GM23338 (cell line): ENCODE results near the gene DEFB123. TPM values are rescaled to one million over a fixed set of nuclear protein-coding genes. Genes with fewer than 3 reads are reported as not detected.

Experiments used
- ATAC-seq: fragments of 200-7000 bp; cut with Tn5 transposase; 3 replicates; pipeline ENCODE4 v1.9.1; 2020
- DNase-seq: peaks from one replicate; pipeline ENCODE4 v3.0.0-alpha.2; 2015; ENCODE audit warnings: low spot score
- H2AFZ ChIP-seq: fragments of 200-600 bp; sonication (generic); 2 replicates; pipeline ENCODE4 v1.8.0; 2016; ENCODE audit warnings: antibody characterized with exemption, mild to moderate bottlenecking, moderate library complexity
- H3F3A ChIP-seq: fragments of 200-600 bp; sonication (generic); replicated peaks from 2 replicates; pipeline ENCODE4 v1.8.0; 2017; ENCODE audit warnings: antibody characterized with exemption, mixed run types, low read depth
- H3K27ac ChIP-seq: fragments of 200-600 bp; sonication (generic); 2 replicates; pipeline ENCODE4 v1.6.1; 2016; ENCODE audit warnings: low read depth
- H3K27me3 ChIP-seq: fragments of 200-600 bp; sonication (generic); 2 replicates; pipeline ENCODE4 v1.8.0; 2016; ENCODE audit warnings: mild to moderate bottlenecking, mixed run types, moderate library complexity; ENCODE audit not compliant: insufficient read depth
- H3K36me3 ChIP-seq: fragments of 200-600 bp; sonication (generic); 2 replicates; pipeline ENCODE4 v1.8.0; 2016; ENCODE audit warnings: mild to moderate bottlenecking; ENCODE audit not compliant: insufficient read depth
- H3K4me1 ChIP-seq: fragments of 200-600 bp; sonication (generic); 2 replicates; pipeline ENCODE4 v1.8.0; 2016; ENCODE audit warnings: mild to moderate bottlenecking, moderate library complexity; ENCODE audit not compliant: insufficient read depth
- H3K4me2 ChIP-seq: fragments of 200-600 bp; sonication (generic); 2 replicates; pipeline ENCODE4 v1.7.1; 2017; ENCODE audit warnings: mixed run types
- H3K4me3 ChIP-seq: fragments of 200-600 bp; sonication (generic); 2 replicates; pipeline ENCODE4 v1.6.1; 2016; ENCODE audit warnings: mixed run types
- H3K79me2 ChIP-seq: fragments of 200-600 bp; sonication (generic); replicated peaks from 2 replicates; pipeline ENCODE4 v1.8.0; 2017; ENCODE audit warnings: mild to moderate bottlenecking; ENCODE audit not compliant: insufficient read depth
- H3K9me2 ChIP-seq: fragments of 200-600 bp; sonication (generic); 2 replicates; pipeline ENCODE4 v1.8.0; 2017; ENCODE audit not compliant: insufficient read depth
- H4K20me1 ChIP-seq: fragments of 200-600 bp; sonication (generic); replicated peaks from 2 replicates; pipeline ENCODE4 v1.8.0; 2017; ENCODE audit warnings: mild to moderate bottlenecking; ENCODE audit not compliant: insufficient read depth
- H3K27ac Mint-ChIP-seq: 2 replicates; pipeline ENCODE4 v1.8.0; 2020; ENCODE audit warnings: inconsistent platforms, mild to moderate bottlenecking, moderate library complexity, mixed read lengths
- H3K27me3 Mint-ChIP-seq: 3 replicates; pipeline ENCODE4 v1.8.0; 2022; ENCODE audit warnings: low read depth, mild to moderate bottlenecking, moderate library complexity, mixed read lengths, inconsistent platforms; ENCODE audit not compliant: insufficient read depth, poor library complexity
- H3K36me3 Mint-ChIP-seq: 3 replicates; pipeline ENCODE4 v1.8.0; 2021; ENCODE audit warnings: low read depth, mild to moderate bottlenecking, inconsistent platforms, moderate library complexity, mixed read lengths
- H3K4me1 Mint-ChIP-seq: 3 replicates; pipeline ENCODE4 v1.8.0; 2020; ENCODE audit warnings: mild to moderate bottlenecking, inconsistent platforms, mixed read lengths
- H3K4me3 Mint-ChIP-seq: 3 replicates; pipeline ENCODE4 v1.8.0; 2021; ENCODE audit warnings: moderate library complexity, mild to moderate bottlenecking, inconsistent platforms, mixed read lengths
- H3K9me3 Mint-ChIP-seq: 3 replicates; pipeline ENCODE4 v1.8.0; 2020; ENCODE audit warnings: moderate library complexity, mild to moderate bottlenecking, inconsistent platforms, mixed read lengths
- CREB1 ChIP-seq: fragments of 250-450 bp; sonication (Bioruptor Pico); IDR thresholded peaks from 2 replicates; pipeline ENCODE4 v1.5.0; 2020; ENCODE audit warnings: low read depth, mild to moderate bottlenecking, moderate library complexity
- EZH2 ChIP-seq: fragments of 200-600 bp; sonication (generic); IDR thresholded peaks from one replicate; pipeline ENCODE4 v1.8.0; 2017; ENCODE audit warnings: antibody characterized with exemption, mild to moderate bottlenecking, low read depth; ENCODE audit not compliant: unreplicated experiment
- EZH2phosphoT487 ChIP-seq: fragments of 200-600 bp; sonication (generic); IDR thresholded peaks from one replicate; pipeline ENCODE4 v1.8.1; 2018; ENCODE audit warnings: antibody characterized with exemption; ENCODE audit not compliant: unreplicated experiment
- JUNB ChIP-seq: IDR thresholded peaks from one replicate; pipeline ENCODE4 v1.6.1; 2016; ENCODE audit warnings: antibody characterized with exemption; ENCODE audit not compliant: unreplicated experiment
- NANOG ChIP-seq: IDR thresholded peaks from 2 replicates; pipeline ENCODE4 v1.6.1; 2016; ENCODE audit warnings: antibody characterized with exemption, borderline replicate concordance
- POLR2AphosphoS5 ChIP-seq: IDR thresholded peaks from 2 replicates; pipeline ENCODE4 v1.6.1; 2016; ENCODE audit warnings: antibody characterized with exemption, low read depth
- STAT1 ChIP-seq: IDR thresholded peaks from one replicate; pipeline ENCODE4 v1.6.1; 2016; ENCODE audit warnings: antibody characterized with exemption; ENCODE audit not compliant: unreplicated experiment
- ZNF114 ChIP-seq: fragments of 250-450 bp; sonication (Bioruptor Pico); IDR thresholded peaks from 2 replicates; pipeline ENCODE4 v1.5.0; 2020; ENCODE audit warnings: mild to moderate bottlenecking, moderate library complexity
- ZNF331 ChIP-seq: fragments of 250-450 bp; sonication (Bioruptor Pico); IDR thresholded peaks from 2 replicates; pipeline ENCODE4 v1.5.0; 2020; ENCODE audit warnings: low read depth, mild to moderate bottlenecking, moderate library complexity
- polyA plus RNA-seq: library from polyadenylated mRNA; unstranded; fragments of >200 nt; fragmentation: Nextera tagmentation; extraction: Ambion mirVana; gene quantifications from 2 replicates; pipeline ENCODE4 v1.2.1, GENCODE V29; 2016
- total RNA-seq: library from RNA; depleted of rRNA; stranded (reverse); fragments of >200 nt; shearing (Covaris generic); gene quantifications from 2 replicates; pipeline ENCODE4 v1.2.3, GENCODE V29; 2014
- TF ChIP-seq, protein P1 (sequence below), 2 experiments: fragments of 200-600 bp in 1 of 2; sonication (generic) in 1 of 2; conservative IDR thresholded peaks; 2 replicates each; pipeline versions ENCODE4 v1.5.1 to v1.6.1; 2016 to 2017; ENCODE audit warnings: antibody characterized with exemption in 2 of 2, low read depth in 2 of 2, mild to moderate bottlenecking in 2 of 2, moderate library complexity in 1 of 2
- TF ChIP-seq, protein P2 (sequence below): IDR thresholded peaks from 2 replicates; pipeline ENCODE4 v1.6.1; 2016; ENCODE audit warnings: antibody characterized with exemption
- TF ChIP-seq, protein P3 (sequence below): IDR thresholded peaks from one replicate; pipeline ENCODE4 v1.6.1; 2018; ENCODE audit warnings: antibody characterized with exemption; ENCODE audit not compliant: unreplicated experiment
- TF ChIP-seq, protein P4 (sequence below): fragments of 250-450 bp; sonication (Bioruptor Pico); IDR thresholded peaks from 2 replicates; pipeline ENCODE4 v1.5.0; 2020; ENCODE audit warnings: mild to moderate bottlenecking, moderate library complexity

The DEFB123 gene
- total and polyA plus RNA-seq, 2 experiments from 2014 or later, result not detected

DNA sequence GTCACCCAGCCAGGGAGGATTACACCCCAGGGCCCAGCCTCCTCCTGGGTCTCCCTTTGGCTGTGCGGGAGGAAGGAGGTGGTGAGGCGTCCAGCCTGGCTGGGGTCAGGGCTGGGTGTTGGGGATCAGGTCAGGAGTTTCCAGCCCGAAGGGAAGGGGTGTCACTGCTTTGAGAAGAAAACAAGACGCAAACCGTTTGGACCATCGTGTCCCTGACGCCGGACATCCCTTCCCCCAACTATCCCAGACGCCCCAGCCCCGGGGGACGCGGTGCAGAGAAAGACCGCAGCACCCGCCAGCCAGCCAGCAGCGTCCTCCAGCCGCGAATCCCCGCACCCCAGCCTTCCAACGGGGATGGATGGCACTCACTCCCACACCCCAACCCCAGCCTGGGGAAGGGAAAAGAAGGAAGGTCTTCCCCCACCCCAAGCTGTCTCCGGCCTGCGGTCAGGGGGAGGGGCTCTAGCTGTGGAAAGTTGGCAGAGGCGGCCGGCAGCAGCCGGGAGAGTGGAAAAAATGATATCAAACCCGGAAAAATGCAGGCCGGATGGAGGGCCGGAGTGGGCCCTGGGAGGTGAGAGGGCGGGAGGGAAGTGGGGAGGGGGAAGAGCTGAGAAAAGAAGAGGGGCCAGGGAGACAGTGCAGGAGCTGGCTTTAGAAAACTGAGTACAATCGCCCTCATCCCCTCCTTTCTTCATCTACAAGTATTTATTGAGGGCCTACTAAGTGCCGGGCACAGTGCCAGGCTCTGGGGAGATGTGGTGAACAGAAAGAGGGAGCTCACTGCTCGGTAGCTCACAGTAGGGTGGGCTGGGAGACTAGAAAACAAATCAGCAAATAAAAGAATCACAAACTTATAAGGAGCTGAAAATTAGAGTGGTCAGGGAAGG is 45.3 kb downstream of the DEFB123 start:
- peaks cover 17% of the 10 kb centered on the region for H3K4me1 ChIP-seq
- TF ChIP-seq CREB1 (no peak), EZH2 (no peak), EZH2phosphoT487 (no peak), ZNF331 (CRISPR knock-in tag) (no peak), POLR2AphosphoS5 (no peak), JUNB (no peak), ZNF114 (CRISPR knock-in tag) (no peak), NANOG (no peak), STAT1 (no peak)
- TF ChIP-seq, protein P1, sequence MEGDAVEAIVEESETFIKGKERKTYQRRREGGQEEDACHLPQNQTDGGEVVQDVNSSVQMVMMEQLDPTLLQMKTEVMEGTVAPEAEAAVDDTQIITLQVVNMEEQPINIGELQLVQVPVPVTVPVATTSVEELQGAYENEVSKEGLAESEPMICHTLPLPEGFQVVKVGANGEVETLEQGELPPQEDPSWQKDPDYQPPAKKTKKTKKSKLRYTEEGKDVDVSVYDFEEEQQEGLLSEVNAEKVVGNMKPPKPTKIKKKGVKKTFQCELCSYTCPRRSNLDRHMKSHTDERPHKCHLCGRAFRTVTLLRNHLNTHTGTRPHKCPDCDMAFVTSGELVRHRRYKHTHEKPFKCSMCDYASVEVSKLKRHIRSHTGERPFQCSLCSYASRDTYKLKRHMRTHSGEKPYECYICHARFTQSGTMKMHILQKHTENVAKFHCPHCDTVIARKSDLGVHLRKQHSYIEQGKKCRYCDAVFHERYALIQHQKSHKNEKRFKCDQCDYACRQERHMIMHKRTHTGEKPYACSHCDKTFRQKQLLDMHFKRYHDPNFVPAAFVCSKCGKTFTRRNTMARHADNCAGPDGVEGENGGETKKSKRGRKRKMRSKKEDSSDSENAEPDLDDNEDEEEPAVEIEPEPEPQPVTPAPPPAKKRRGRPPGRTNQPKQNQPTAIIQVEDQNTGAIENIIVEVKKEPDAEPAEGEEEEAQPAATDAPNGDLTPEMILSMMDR (conservative IDR thresholded peaks at IDR 0.05; ENCODE audit: low read depth in 2 of 2), result no peak
- TF ChIP-seq, protein P2, sequence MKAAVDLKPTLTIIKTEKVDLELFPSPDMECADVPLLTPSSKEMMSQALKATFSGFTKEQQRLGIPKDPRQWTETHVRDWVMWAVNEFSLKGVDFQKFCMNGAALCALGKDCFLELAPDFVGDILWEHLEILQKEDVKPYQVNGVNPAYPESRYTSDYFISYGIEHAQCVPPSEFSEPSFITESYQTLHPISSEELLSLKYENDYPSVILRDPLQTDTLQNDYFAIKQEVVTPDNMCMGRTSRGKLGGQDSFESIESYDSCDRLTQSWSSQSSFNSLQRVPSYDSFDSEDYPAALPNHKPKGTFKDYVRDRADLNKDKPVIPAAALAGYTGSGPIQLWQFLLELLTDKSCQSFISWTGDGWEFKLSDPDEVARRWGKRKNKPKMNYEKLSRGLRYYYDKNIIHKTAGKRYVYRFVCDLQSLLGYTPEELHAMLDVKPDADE, result no peak
- TF ChIP-seq, protein P3, sequence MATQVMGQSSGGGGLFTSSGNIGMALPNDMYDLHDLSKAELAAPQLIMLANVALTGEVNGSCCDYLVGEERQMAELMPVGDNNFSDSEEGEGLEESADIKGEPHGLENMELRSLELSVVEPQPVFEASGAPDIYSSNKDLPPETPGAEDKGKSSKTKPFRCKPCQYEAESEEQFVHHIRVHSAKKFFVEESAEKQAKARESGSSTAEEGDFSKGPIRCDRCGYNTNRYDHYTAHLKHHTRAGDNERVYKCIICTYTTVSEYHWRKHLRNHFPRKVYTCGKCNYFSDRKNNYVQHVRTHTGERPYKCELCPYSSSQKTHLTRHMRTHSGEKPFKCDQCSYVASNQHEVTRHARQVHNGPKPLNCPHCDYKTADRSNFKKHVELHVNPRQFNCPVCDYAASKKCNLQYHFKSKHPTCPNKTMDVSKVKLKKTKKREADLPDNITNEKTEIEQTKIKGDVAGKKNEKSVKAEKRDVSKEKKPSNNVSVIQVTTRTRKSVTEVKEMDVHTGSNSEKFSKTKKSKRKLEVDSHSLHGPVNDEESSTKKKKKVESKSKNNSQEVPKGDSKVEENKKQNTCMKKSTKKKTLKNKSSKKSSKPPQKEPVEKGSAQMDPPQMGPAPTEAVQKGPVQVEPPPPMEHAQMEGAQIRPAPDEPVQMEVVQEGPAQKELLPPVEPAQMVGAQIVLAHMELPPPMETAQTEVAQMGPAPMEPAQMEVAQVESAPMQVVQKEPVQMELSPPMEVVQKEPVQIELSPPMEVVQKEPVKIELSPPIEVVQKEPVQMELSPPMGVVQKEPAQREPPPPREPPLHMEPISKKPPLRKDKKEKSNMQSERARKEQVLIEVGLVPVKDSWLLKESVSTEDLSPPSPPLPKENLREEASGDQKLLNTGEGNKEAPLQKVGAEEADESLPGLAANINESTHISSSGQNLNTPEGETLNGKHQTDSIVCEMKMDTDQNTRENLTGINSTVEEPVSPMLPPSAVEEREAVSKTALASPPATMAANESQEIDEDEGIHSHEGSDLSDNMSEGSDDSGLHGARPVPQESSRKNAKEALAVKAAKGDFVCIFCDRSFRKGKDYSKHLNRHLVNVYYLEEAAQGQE, result no peak
- TF ChIP-seq, protein P4, sequence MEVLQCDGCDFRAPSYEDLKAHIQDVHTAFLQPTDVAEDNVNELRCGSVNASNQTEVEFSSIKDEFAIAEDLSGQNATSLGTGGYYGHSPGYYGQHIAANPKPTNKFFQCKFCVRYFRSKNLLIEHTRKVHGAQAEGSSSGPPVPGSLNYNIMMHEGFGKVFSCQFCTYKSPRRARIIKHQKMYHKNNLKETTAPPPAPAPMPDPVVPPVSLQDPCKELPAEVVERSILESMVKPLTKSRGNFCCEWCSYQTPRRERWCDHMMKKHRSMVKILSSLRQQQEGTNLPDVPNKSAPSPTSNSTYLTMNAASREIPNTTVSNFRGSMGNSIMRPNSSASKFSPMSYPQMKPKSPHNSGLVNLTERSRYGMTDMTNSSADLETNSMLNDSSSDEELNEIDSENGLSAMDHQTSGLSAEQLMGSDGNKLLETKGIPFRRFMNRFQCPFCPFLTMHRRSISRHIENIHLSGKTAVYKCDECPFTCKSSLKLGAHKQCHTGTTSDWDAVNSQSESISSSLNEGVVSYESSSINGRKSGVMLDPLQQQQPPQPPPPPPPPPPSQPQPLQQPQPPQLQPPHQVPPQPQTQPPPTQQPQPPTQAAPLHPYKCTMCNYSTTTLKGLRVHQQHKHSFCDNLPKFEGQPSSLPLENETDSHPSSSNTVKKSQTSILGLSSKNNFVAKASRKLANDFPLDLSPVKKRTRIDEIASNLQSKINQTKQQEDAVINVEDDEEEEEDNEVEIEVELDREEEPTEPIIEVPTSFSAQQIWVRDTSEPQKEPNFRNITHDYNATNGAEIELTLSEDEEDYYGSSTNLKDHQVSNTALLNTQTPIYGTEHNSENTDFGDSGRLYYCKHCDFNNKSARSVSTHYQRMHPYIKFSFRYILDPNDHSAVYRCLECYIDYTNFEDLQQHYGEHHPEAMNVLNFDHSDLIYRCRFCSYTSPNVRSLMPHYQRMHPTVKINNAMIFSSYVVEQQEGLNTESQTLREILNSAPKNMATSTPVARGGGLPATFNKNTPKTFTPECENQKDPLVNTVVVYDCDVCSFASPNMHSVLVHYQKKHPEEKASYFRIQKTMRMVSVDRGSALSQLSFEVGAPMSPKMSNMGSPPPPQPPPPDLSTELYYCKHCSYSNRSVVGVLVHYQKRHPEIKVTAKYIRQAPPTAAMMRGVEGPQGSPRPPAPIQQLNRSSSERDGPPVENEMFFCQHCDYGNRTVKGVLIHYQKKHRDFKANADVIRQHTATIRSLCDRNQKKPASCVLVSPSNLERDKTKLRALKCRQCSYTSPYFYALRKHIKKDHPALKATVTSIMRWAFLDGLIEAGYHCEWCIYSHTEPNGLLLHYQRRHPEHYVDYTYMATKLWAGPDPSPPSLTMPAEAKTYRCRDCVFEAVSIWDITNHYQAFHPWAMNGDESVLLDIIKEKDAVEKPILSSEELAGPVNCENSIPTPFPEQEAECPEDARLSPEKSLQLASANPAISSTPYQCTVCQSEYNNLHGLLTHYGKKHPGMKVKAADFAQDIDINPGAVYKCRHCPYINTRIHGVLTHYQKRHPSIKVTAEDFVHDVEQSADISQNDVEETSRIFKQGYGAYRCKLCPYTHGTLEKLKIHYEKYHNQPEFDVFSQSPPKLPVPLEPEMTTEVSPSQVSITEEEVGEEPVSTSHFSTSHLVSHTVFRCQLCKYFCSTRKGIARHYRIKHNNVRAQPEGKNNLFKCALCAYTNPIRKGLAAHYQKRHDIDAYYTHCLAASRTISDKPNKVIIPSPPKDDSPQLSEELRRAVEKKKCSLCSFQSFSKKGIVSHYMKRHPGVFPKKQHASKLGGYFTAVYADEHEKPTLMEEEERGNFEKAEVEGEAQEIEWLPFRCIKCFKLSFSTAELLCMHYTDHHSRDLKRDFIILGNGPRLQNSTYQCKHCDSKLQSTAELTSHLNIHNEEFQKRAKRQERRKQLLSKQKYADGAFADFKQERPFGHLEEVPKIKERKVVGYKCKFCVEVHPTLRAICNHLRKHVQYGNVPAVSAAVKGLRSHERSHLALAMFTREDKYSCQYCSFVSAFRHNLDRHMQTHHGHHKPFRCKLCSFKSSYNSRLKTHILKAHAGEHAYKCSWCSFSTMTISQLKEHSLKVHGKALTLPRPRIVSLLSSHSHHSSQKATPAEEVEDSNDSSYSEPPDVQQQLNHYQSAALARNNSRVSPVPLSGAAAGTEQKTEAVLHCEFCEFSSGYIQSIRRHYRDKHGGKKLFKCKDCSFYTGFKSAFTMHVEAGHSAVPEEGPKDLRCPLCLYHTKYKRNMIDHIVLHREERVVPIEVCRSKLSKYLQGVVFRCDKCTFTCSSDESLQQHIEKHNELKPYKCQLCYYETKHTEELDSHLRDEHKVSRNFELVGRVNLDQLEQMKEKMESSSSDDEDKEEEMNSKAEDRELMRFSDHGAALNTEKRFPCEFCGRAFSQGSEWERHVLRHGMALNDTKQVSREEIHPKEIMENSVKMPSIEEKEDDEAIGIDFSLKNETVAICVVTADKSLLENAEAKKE (CRISPR knock-in tag), result no peak
- DNase-seq (peak; percentile 80), ATAC-seq (peak; percentile 70)
- H3K4me2 ChIP-seq, result peak overlapping the region; percentile 97
- peaks cover 5% of the 10 kb centered on the region for H3K4me1 Mint-ChIP-seq
- H3F3A ChIP-seq, result peaks cover 18% of the 10 kb centered on the region; the same call in 1 of the 2 replicates
- H3K9me2 ChIP-seq, result no peaks in the 10 kb centered on the region; the same call in 1 of the 2 replicates
- H3K4me3 Mint-ChIP-seq, result peak overlapping the region; percentile 66
- H3K36me3 ChIP-seq, result no peaks in the 10 kb centered on the region
- H3K36me3 Mint-ChIP-seq, result peaks cover 20% of the 10 kb centered on the region; the same call in 2 of the 3 replicates
- no peak overlapping the region for H3K27ac ChIP-seq
- peak overlapping the region; percentile 85 for H3K4me3 ChIP-seq
- peaks cover 85% of the 10 kb centered on the region for H3K9me3 Mint-ChIP-seq
- H3K27me3 ChIP-seq, result peaks cover 71% of the 10 kb centered on the region
- H3K27me3 Mint-ChIP-seq, result peaks cover 22% of the 10 kb centered on the region
- H3K27ac Mint-ChIP-seq, result no peak overlapping the region
- H3K79me2 ChIP-seq, result no peaks in the 10 kb centered on the region
- peak overlapping the region; percentile 100 for H2AFZ ChIP-seq
- H4K20me1 ChIP-seq, result 0 out of 2 replicates have a peak, but pooled peaks cover 5% of the 10 kb centered on the region
